Stimulated activated CD4-positive, alpha-beta T cell treated with anti-CD3 and anti-CD28 coated beads, Interleukin-1b, Interleukin-23, amount 100 ng/mL, for 1 hour (primary cell): ENCODE data around the gene PALB2.

ENCODE experiments used
- DNase-seq, 2 donors: peaks; one replicate each; pipeline ENCODE4 v3.0.0-alpha.2; 2020; ENCODE audit warnings: low read depth in 2 of 2

PALB2 gene

DNA sequence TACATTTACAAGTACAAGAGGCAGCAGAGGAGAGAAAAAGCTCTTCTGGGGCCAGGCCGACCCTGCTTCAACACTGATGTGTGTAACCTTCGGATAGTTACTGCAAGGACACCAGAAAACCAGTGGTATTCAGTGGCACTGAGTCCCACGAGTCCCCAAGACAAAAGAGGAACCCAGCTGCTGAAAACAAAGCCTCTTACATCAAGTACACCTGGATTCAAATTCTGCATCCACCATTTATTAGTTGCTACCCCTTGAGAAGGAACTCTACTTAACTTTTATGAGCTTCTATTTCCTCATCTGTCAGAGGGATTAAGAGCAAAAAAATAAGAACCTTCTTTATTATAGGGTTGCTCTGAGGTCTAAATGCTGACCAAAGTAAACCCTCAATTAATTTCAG, 86.6 kb downstream of the PALB2 start:
- no peak for DNase-seq
